Gastrocnemius medialis (tissue), 4 donors: ENCODE results near the gene CDC25B. TPM values are rescaled to one million over a fixed set of nuclear protein-coding genes. Genes with fewer than 3 reads are reported as not detected.
A peak's percentile ranks its signal among the peaks of the same experiment; 100 is the strongest.
"Not testable (repeated sequence)": the region's sequence is repeated elsewhere in the genome, so short reads cannot be mapped to it uniquely, and the experiment has no call there.

Experiments
- ATAC-seq, 2 donors: fragments of 150-250 bp; one replicate each; pipeline ENCODE4 v1.9.1; 2016
- DNase-seq, 2 donors: peaks; one replicate each; pipeline ENCODE4 v3.0.0-alpha.2; 2019
- H3K27ac ChIP-seq, 4 donors: fragments of 200-600 bp; sonication (generic); 1 replicate in 1 of 4; 2 replicates in 3 of 4; pipeline ENCODE4 v1.5.1; 2016 to 2018; ENCODE audit warnings: mild to moderate bottlenecking in 2 of 4, moderate library complexity in 1 of 4
- H3K27me3 ChIP-seq, 3 donors: fragments of 200-600 bp; sonication (generic) in 2 of 3; 1 replicate in 1 of 3; 2 replicates in 2 of 3; pipeline versions ENCODE4 v1.5.1 to v1.6.0; 2016 to 2019; ENCODE audit warnings: mild to moderate bottlenecking in 1 of 3, moderate library complexity in 1 of 3
- H3K36me3 ChIP-seq, 2 donors: fragments of 200-600 bp; sonication (generic) in 1 of 2; one replicate each; pipeline ENCODE4 v1.5.1; 2017 to 2018
- H3K4me1 ChIP-seq, 2 donors: fragments of 200-600 bp; sonication (generic) in 1 of 2; one replicate each; pipeline ENCODE4 v1.5.1; 2016 to 2017; ENCODE audit warnings: mild to moderate bottlenecking in 2 of 2
- H3K4me3 ChIP-seq, 4 donors: fragments of 200-600 bp; sonication (generic) in 3 of 4; 1 replicate in 1 of 4; 2 replicates in 3 of 4; pipeline ENCODE4 v1.5.1; 2016 to 2019; ENCODE audit warnings: mild to moderate bottlenecking in 2 of 4
- H3K9me3 ChIP-seq, 3 donors: fragments of 200-600 bp; sonication (generic) in 2 of 3; 1 replicate in 1 of 3; 2 replicates in 2 of 3; pipeline ENCODE4 v1.5.1; 2016 to 2019
- POLR2A ChIP-seq, 2 donors: fragments of 450-650 bp; IDR thresholded peaks; one replicate each; pipeline ENCODE4 v1.6.1; 2017; ENCODE audit warnings: antibody characterized with exemption in 2 of 2, mild to moderate bottlenecking in 2 of 2, moderate library complexity in 2 of 2
- in situ Hi-C, 4 donors: fragments of 200-750 bp; cut with MboI; loops; one replicate each; pipeline versions ENCODE4 v1.15.0 to v1.8.0; 2017; ENCODE audit warnings: low sequenced_read_pairs in 4 of 4
- intact Hi-C: fragments of 100-400 bp; cut with DNase I; formaldehyde crosslinking; loops from one replicate; pipeline ENCODE4 v1.15.1; 2023; ENCODE audit warnings: low total_unique reads
- total RNA-seq, 4 donors: library from RNA; depleted of rRNA; stranded (reverse); fragments of >200 nt; gene quantifications; one replicate each; pipeline versions ENCODE4 v1.1.0 to v1.2.3, GENCODE V29; 2016
- TF ChIP-seq, protein P1 (sequence below), 5 experiments: fragments of 450-650 bp in 3 of 5; fragments of 200-600 bp in 2 of 5; sonication (generic) in 2 of 5; IDR thresholded peaks in 4 of 5; conservative IDR thresholded peaks in 1 of 5; 1 replicate in 4 of 5; 2 replicates in 1 of 5; pipeline ENCODE4 v1.5.1; 2016 to 2019; ENCODE audit warnings: antibody characterized with exemption in 5 of 5, mild to moderate bottlenecking in 3 of 5, moderate library complexity in 3 of 5

The CDC25B gene
- total RNA-seq, 4 donors from 2014 or later: 2.3 to 17.3 (median 10.1) TPM

- H3K36me3 ChIP-seq: no peaks in the 10 kb centered on the region
- intact Hi-C loops (loop anchor here (5.0 kb wide), 1 partner anchor 299 kb away; no protein-coding TSS in a partner anchor), in situ Hi-C loops (no loop called here)
- H3K4me3 ChIP-seq: no peak overlapping the region
- no peak for ATAC-seq
- no peaks in the 10 kb centered on the region for H3K9me3 ChIP-seq
- peaks cover 20 to 29% of the 10 kb centered on the region in 2 donors for H3K4me1 ChIP-seq
- H3K27me3 ChIP-seq: no peaks in the 10 kb centered on the region
- DNase-seq: no peak
- TF ChIP-seq, protein P1, sequence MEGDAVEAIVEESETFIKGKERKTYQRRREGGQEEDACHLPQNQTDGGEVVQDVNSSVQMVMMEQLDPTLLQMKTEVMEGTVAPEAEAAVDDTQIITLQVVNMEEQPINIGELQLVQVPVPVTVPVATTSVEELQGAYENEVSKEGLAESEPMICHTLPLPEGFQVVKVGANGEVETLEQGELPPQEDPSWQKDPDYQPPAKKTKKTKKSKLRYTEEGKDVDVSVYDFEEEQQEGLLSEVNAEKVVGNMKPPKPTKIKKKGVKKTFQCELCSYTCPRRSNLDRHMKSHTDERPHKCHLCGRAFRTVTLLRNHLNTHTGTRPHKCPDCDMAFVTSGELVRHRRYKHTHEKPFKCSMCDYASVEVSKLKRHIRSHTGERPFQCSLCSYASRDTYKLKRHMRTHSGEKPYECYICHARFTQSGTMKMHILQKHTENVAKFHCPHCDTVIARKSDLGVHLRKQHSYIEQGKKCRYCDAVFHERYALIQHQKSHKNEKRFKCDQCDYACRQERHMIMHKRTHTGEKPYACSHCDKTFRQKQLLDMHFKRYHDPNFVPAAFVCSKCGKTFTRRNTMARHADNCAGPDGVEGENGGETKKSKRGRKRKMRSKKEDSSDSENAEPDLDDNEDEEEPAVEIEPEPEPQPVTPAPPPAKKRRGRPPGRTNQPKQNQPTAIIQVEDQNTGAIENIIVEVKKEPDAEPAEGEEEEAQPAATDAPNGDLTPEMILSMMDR (IDR thresholded peaks at IDR 0.05 in 4 of 5, conservative IDR thresholded peaks at IDR 0.05 in 1 of 5): no peak
- TF ChIP-seq POLR2A (IDR thresholded peaks at IDR 0.05): no peak
- no peak overlapping the region for H3K27ac ChIP-seq
Measured at GRCh38 chr20:3788685-3789155, 7.4 kb upstream of the CDC25B start.

- H3K4me1 ChIP-seq: peaks cover 15 to 24% of the 10 kb centered on the region in 2 donors
- H3K27me3 ChIP-seq, DNase-seq, H3K9me3 ChIP-seq, ATAC-seq, H3K27ac ChIP-seq, in situ Hi-C loops, H3K36me3 ChIP-seq, H3K4me3 ChIP-seq: not testable (repeated sequence)
- intact Hi-C loops: loop anchor here (5.0 kb wide), 1 partner anchor 298 kb away; no protein-coding TSS in a partner anchor
Measured at GRCh38 chr20:3789201-3789600, 6.9 kb upstream of the CDC25B start.

DNA sequence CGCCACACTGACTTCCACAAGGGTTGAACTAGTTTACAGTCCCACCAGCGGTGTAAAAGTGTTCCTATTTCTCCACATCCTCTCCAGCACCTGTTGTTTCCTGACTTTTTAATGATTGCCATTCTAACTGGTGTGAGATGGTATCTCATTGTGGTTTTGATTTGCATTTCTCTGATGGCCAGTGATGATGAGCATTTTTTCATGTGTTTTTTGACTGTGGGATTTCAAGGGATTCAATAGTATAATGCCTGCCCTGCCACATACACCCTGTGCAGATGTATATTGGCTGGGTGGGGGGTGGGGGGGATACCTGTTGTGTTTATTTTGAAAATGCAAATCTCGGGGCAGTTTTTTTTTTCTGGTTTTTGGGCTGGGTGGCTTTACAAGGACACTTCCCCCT is 1.9 kb upstream of the CDC25B start:
- H3K36me3 ChIP-seq, H3K27me3 ChIP-seq, H3K4me3 ChIP-seq, H3K9me3 ChIP-seq, H3K27ac ChIP-seq, ATAC-seq, in situ Hi-C loops, DNase-seq, intact Hi-C loops, H3K4me1 ChIP-seq: not testable (repeated sequence)

DNA sequence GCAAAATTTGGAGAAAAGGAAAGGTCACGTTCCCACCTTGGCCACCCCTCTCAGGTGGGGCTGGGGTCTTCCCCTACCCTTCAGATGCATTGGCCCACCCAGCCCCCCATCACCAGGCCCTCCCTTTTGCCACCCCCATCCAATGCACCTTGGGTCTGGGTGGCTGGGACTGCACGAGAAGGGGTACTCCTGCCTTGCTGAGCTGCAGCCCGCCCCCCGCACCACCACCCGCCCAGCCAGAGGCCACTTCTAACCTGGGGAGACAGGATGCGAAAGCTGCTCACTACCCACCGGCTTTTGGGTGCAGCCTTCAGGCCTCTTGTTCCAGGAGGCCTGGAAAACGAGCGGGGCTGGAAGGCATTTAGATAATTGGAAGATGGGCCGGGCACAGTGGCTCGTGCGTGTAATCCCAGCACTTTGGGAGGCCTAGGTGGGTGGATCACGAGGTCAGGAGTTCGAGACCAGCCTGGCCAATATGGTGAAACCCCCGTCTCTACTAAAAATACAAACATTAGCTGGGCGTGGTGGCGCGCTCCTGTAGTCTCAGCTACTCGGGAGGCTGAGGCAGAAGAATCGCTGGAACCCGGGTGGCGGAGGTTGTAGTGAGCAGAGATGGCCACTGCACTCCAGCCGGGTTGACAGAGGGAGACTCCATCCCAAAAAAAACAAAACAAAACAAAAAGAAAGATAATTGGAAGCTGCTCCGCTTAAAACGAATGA is 1.2 kb upstream of the CDC25B start:
- DNase-seq (no peak), ATAC-seq (no peak)
- TF ChIP-seq, protein P1 (IDR thresholded peaks at IDR 0.05 in 4 of 5, conservative IDR thresholded peaks at IDR 0.05 in 1 of 5): no peak
- TF ChIP-seq POLR2A (IDR thresholded peaks at IDR 0.05): no peak
- intact Hi-C loops: no loop called here
- in situ Hi-C loops: no loop called here
- Histone ChIP-seq H3K4me3 (peak overlapping the region in 3 of 4 donors; percentile 60 to 79 (median 70)), H3K9me3 (no peaks in the 10 kb centered on the region), H3K27ac (peak overlapping the region; percentile 79 to 94 (median 88)), H3K4me1 (peaks cover 0 to 5% of the 10 kb centered on the region in 2 donors), H3K27me3 (no peaks in the 10 kb centered on the region), H3K36me3 (no peaks in the 10 kb centered on the region)

- no peak for ATAC-seq
Measured at GRCh38 chr20:3796477-3797225, 541 bp downstream of the CDC25B start.

More at GRCh38 chr20:3796477-3797225, 541 bp downstream of the CDC25B start:
- no peaks in the 10 kb centered on the region for H3K9me3 ChIP-seq
- no peak for TF ChIP-seq POLR2A (IDR thresholded peaks at IDR 0.05)
- TF ChIP-seq, protein P1 (IDR thresholded peaks at IDR 0.05 in 4 of 5, conservative IDR thresholded peaks at IDR 0.05 in 1 of 5): no peak
- peaks cover 0 to 5% of the 10 kb centered on the region in 2 donors for H3K4me1 ChIP-seq
- no peak for DNase-seq
- peak overlapping the region; percentile 60 to 90 (median 74) for H3K4me3 ChIP-seq
- H3K27ac ChIP-seq: peak overlapping the region; percentile 79 to 94 (median 88)
- intact Hi-C loops: loop anchor here (1.0 kb wide), 1 partner anchor 24 kb away; the partner anchor contains the start of gene AP5S1
- H3K27me3 ChIP-seq: no peaks in the 10 kb centered on the region
- H3K36me3 ChIP-seq: no peaks in the 10 kb centered on the region
- in situ Hi-C loops: no loop called here
